IPS-18c (cell line): Measurements from ENCODE around the gene LRP1B.

Source experiments
- H3K4me3 ChIP-seq: 2 replicates; pipeline ENCODE4 v1.7.0; 2013; ENCODE audit warnings: low read depth, mild to moderate bottlenecking, low read length, moderate library complexity; ENCODE audit not compliant: insufficient read depth
- H3K9me3 ChIP-seq: one replicate; pipeline ENCODE4 v1.6.1; 2013; ENCODE audit warnings: mild to moderate bottlenecking, low read length, moderate library complexity; ENCODE audit not compliant: control insufficient read depth, insufficient read depth

The LRP1B gene

GRCh38 chr2:141118836-141119235, 1012.0 kb downstream of the LRP1B start:
- Histone ChIP-seq H3K9me3 (no peaks in the 10 kb centered on the region), H3K4me3 (no peak overlapping the region)

DNA sequence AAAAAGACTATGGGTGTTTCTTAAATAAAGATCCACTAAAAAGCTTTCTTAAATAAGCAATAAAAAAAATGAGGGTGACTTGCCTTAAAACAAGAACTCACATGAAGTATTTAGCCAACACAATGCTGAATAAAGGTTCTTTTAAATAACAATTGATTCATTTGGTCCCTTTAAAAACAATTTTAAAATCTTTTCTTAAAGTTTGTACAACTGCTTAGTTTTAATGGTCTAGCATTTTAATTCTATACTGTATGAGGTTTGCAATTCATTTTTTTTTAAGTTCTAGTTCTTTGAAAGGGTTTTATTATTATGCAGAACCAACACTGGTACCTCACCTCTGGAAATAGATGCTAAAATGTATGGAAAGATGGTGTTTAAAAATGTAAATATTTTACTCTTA, 1017.5 kb downstream of the LRP1B start:
- Histone ChIP-seq H3K9me3 (no peaks in the 10 kb centered on the region), H3K4me3 (no peak overlapping the region)

DNA sequence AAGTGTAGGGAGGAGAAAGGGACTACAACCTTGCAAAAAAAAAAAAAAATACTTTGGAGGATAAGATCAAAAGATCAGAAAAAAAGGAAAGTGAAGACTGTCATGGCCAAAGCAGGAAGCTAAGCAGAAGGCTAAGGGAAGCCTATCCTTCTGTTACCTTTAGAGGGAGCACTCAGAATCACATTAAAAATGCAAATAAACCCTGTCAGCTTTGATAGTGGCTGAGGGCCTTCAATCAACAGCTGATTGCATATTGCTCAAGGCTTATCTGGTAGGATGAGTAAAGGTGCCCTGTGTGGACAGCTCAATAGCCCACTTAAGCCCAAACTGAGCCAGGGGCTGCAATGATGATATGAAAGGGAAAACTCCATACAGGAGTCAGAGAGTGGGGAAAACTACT, 1021.2 kb downstream of the LRP1B start:
- Histone ChIP-seq H3K9me3 (no peaks in the 10 kb centered on the region), H3K4me3 (no peak overlapping the region)

DNA sequence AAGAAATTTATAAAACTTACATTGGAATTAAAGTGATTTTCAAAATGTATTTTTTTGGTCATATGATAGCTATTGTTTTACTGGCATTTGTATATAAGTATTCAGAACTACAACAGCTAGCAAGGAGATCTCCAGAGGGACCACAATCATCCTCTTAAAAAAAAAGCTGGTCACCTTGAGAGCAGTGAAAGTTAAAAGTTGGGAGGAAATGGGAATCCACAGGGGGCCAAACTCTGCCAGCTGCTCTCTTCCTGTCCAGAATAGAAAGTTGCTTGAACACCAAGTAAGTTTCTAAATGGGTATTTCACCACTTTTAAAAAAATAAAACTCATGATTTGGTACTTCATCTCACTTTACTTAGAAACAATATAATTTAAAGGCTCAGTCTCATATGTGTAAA, 1025.1 kb downstream of the LRP1B start:
- no peaks in the 10 kb centered on the region for H3K9me3 ChIP-seq
- H3K4me3 ChIP-seq = no peak overlapping the region

DNA sequence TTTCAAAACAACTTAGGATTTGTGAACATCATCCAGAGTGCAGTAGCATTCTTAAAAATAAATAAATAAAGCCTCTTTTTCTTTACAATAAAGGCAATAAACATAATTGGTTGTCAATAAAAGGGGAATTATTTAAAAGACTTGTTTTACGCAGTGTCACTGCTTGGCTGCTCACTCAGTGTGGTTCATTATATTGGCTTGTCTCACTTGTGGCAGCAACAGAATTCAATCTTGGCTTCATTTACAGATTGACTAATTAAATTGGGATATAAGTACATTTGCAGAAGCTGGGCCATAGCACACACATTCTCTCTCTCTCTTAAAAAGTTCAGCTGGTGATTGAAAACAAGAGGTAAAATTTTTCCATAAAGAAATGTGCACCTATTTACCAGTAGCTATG, 1027.6 kb downstream of the LRP1B start:
- Histone ChIP-seq H3K9me3 (no peaks in the 10 kb centered on the region), H3K4me3 (no peak overlapping the region)

- H3K4me3 ChIP-seq = no peak overlapping the region
- H3K9me3 ChIP-seq = no peaks in the 10 kb centered on the region
Observed at GRCh38 chr2:141079231-141079630, 1051.6 kb downstream of the LRP1B start.

DNA sequence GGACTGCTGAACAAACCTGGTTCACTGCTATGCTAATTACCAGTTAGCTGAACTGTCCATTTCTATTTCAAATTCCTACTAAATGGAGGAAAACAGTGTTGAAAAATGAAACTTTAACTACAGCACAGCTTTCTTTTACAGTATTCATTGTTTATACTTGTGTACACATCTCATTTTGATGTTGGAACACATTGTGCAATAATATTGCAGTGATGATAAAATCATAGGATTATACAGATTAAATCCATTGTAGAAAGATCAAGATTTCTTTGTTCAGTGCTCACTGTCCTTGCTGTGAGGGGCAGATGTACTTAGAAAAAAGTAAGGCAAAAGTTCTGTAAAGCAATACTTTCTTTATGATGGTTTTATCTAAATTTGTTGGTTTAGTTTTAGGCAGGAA, 1055.1 kb downstream of the LRP1B start:
- H3K9me3 ChIP-seq = no peaks in the 10 kb centered on the region
- no peak overlapping the region for H3K4me3 ChIP-seq

DNA sequence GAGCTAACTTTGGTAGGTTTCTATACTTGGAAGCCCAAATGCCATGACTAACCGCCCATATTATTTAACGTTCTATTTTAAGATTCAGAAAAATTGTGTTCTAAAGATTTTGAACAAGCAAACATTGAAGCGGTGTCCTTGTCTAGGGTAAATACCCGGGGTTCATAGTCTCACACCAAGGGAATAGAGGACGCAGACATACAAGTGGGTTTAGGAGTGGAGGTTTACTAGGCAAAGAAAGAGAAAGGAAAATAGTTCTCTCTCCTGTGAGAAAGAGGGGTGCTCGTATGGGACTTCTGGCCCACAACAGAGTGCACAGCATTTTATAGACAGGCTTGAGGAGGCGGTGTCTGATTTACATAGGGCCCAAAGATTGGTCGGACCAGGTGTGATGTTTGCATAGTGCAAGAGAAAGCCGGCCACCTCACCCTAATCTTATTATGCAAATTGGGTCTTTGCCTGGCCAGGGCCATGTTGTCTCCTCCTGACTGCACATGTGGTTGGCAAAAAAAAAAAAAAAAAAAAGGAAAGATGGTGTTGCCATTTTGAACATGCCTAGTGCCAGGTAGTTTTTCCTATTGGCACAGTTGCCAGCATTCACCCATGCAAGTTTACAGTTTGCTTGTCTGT, 1062.6 kb downstream of the LRP1B start:
- H3K9me3 ChIP-seq = no peaks in the 10 kb centered on the region

DNA sequence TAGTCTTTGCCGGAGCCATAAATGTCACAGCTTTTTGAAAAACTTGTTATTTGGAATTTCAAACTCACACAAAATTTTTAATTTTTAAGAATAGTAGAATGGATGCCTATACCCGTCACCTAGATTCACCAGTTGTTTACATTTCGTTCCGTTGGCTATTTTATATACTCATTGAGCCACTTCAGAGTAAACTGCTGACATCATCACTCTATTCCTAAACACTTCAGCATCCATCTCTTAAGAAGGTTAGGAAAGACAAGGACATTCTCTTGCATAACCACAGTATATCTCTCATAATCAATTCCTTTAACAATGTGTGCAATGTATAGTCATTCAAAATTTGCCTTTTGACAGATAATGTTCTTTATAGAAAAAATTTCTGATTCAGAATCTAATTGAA, 1065.8 kb downstream of the LRP1B start:
- Histone ChIP-seq H3K4me3 (no peak overlapping the region), H3K9me3 (no peaks in the 10 kb centered on the region)

More for the DNA sequence above, 1062.6 kb downstream of the LRP1B start:
- no peak overlapping the region for H3K4me3 ChIP-seq

DNA sequence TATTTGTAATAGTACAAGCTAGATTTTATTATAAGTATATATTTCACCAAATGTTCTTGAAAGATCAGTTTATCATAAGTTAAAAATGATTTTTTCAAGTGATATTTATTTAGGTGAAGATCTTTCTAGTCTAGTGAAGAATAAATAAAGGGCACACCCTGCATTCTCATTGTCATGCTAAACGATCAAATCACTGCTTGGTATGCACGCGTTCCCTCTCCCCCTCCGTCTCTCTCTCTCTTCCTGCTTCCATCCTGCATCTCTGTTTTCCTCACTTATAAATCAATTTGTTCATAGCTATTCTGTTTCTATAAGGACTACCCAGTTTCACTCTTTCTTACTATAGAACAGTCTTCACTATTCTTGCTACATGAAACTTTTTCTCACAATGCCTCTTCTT, 1067.4 kb downstream of the LRP1B start:
- no peaks in the 10 kb centered on the region for H3K9me3 ChIP-seq
- no peak overlapping the region for H3K4me3 ChIP-seq

DNA sequence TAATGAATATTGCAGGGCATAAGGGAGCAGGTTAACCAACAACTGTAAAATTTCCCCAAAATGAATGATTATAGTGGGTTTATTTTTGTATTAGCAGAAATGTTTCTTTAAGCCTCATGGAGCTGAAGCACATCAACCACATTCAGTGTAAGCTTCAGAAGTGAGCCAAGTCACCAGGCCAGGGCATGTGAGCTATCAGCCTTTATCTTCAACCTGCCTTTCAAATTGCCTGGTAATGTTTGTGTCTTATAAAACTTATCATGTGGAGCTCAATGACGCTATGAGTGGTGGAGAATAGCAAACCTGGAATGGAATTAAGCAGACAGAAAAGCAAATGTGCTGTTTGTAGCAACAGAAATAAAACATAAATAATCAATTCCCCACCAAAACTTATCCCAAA, 1068.4 kb downstream of the LRP1B start:
- Histone ChIP-seq H3K4me3 (no peak overlapping the region), H3K9me3 (no peaks in the 10 kb centered on the region)

- H3K9me3 ChIP-seq = no peaks in the 10 kb centered on the region
- H3K4me3 ChIP-seq = no peak overlapping the region
Observed at GRCh38 chr2:141062031-141062430, 1068.8 kb downstream of the LRP1B start.

DNA sequence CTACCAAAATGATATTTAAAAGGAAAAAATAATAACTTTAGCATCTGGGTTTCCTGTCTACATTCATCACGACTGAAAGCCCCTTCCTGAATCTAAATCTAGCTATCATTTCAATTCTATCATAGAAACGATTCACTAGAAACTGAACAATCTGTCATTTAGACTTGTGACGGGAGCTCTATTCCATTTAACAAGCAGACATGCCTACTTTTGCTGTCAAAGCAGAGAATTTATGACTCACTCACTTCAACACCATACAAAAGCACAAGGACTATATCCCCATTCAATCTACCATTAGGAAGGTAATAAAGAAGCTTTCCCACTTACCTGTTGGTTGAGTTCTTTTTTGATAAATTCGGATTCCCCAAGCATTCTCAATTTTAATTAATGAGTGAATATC, 1072.3 kb downstream of the LRP1B start:
- Histone ChIP-seq H3K9me3 (no peaks in the 10 kb centered on the region), H3K4me3 (no peak overlapping the region)

- no peak overlapping the region for H3K4me3 ChIP-seq
- no peaks in the 10 kb centered on the region for H3K9me3 ChIP-seq
Observed at GRCh38 chr2:141055531-141055930, 1075.3 kb downstream of the LRP1B start.

GRCh38 chr2:141048951-141049350, 1081.9 kb downstream of the LRP1B start:
- no peaks in the 10 kb centered on the region for H3K9me3 ChIP-seq
- H3K4me3 ChIP-seq = no peak overlapping the region

DNA sequence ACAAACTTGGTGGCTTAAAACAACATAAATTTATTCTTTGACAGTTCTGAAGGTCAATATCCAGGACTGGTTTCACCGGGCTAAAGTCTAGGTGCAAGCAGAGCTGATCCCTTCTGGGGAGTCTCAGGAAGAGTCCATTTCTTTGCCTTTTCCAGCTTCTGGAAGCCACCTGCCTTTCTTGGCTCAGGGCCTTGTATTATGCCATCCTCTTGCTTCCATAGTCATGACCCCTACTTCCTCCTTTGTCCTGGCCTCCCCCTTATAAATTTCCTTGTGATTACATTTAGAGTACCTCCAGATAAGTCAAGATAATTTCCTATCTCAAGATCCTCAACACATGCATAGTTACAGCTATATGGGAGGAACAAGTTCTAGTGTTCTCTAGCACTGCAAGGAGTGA, 1089.5 kb downstream of the LRP1B start:
- Histone ChIP-seq H3K4me3 (no peak overlapping the region), H3K9me3 (no peaks in the 10 kb centered on the region)

- H3K9me3 ChIP-seq = no peaks in the 10 kb centered on the region
Observed at GRCh38 chr2:141038341-141038740, 1092.5 kb downstream of the LRP1B start.

GRCh38 chr2:141037361-141037760, 1093.5 kb downstream of the LRP1B start:
- no peaks in the 10 kb centered on the region for H3K9me3 ChIP-seq
- H3K4me3 ChIP-seq = no peak overlapping the region

More at GRCh38 chr2:141038341-141038740, 1092.5 kb downstream of the LRP1B start:
- H3K4me3 ChIP-seq = no peak overlapping the region

DNA sequence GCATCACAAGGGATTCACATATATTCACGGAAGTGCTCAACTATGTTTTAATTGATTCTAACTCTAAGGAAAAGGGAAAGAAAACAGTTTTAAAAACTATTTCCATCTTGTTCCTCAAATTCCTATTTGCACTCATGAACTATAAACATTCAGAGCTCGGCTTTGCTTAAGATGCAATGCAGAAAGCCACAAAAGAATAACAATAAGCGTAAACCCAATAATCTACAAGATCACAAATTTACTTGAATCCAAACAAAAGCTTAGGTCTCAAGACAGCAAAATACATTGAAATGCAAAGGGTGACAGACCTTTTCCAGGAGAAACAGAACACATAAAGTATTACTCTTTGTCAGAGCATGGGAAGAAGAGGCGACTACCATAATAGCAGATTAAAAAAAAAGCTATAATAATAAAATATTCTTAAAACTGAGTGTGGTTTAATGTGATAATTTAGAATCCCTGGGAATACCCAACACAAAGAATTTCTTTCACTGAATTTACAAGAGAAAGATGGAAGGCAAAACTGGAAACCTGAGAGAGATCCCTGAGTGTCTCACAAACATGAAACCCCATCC, 1094.9 kb downstream of the LRP1B start:
- no peaks in the 10 kb centered on the region for H3K9me3 ChIP-seq
- H3K4me3 ChIP-seq = no peak overlapping the region
